Naive thymus-derived CD4-positive, alpha-beta T cell (primary cell): Measurements from ENCODE around the gene MBP. TPM values are rescaled to one million over a fixed set of nuclear protein-coding genes. Genes with fewer than 3 reads are reported as not detected.

Source experiments
- ATAC-seq: fragments of 150-1000 bp; cut with Tn5 transposase; 2 replicates; pipeline ENCODE4 v1.10.0; 2021; ENCODE audit warnings: mild to moderate bottlenecking, moderate library complexity
- CTCF ChIA-PET: fragments of 350-600 bp; sonication (Branson Sonifier 250); formaldehyde crosslinking; loops from one replicate; lab custom pipeline; 2021; ENCODE audit warnings: antibody characterized with exemption; lab: Charles Lee
- POLR2A ChIA-PET: fragments of 350-600 bp; sonication (Branson Sonifier 250); formaldehyde crosslinking; loops from one replicate; lab custom pipeline; 2021; ENCODE audit warnings: antibody characterized with exemption, inconsistent platforms; lab: Charles Lee
- DNase-seq, 9 donors: peaks; one replicate each; pipeline versions ENCODE4 v3.0.0 to v3.0.0-alpha.2; 2020 to 2022; ENCODE audit warnings: mixed read lengths in 1 of 9
- H3K27ac ChIP-seq: one replicate; pipeline ENCODE4 v1.7.0; 2013; ENCODE audit warnings: mild to moderate bottlenecking, low read depth, low read length, moderate library complexity
- H3K27me3 ChIP-seq, 2 donors: one replicate each; pipeline ENCODE4 v1.7.0; 2013; ENCODE audit warnings: low read length in 2 of 2, mild to moderate bottlenecking in 2 of 2, moderate library complexity in 2 of 2; ENCODE audit not compliant: control insufficient read depth in 2 of 2, insufficient read depth in 2 of 2
- H3K36me3 ChIP-seq, 3 experiments: 1 replicate in 2 of 3; 2 replicates in 1 of 3; pipeline ENCODE4 v1.7.0; 2013; ENCODE audit warnings: low read length in 3 of 3, mild to moderate bottlenecking in 3 of 3, moderate library complexity in 1 of 3; ENCODE audit not compliant: insufficient read depth in 3 of 3, control insufficient read depth in 2 of 3
- H3K4me1 ChIP-seq, 2 donors: one replicate each; pipeline ENCODE4 v1.7.0; 2013; ENCODE audit warnings: low read length in 2 of 2, mild to moderate bottlenecking in 2 of 2, moderate library complexity in 1 of 2; ENCODE audit not compliant: control insufficient read depth in 2 of 2, insufficient read depth in 2 of 2
- H3K4me3 ChIP-seq: 2 replicates; pipeline ENCODE4 v1.7.0; 2013; ENCODE audit warnings: mild to moderate bottlenecking, low read length
- H3K9me3 ChIP-seq, 3 experiments: 1 replicate in 2 of 3; 2 replicates in 1 of 3; pipeline ENCODE4 v1.7.0; 2013; ENCODE audit warnings: low read length in 3 of 3; ENCODE audit not compliant: control insufficient read depth in 2 of 3
- H3K27ac Mint-ChIP-seq, 9 donors: one replicate each; pipeline ENCODE4 v1.8.0; 2020 to 2022; ENCODE audit warnings: mixed read lengths in 9 of 9, mild to moderate bottlenecking in 8 of 9, moderate library complexity in 5 of 9, inconsistent platforms in 2 of 9
- H3K27me3 Mint-ChIP-seq, 5 donors: one replicate each; pipeline ENCODE4 v1.8.0; 2021 to 2022; ENCODE audit warnings: mixed read lengths in 5 of 5, mild to moderate bottlenecking in 1 of 5
- H3K36me3 Mint-ChIP-seq, 5 donors: one replicate each; pipeline ENCODE4 v1.8.0; 2020 to 2022; ENCODE audit warnings: mixed read lengths in 5 of 5, mild to moderate bottlenecking in 3 of 5, inconsistent platforms in 1 of 5
- H3K4me1 Mint-ChIP-seq, 7 donors: one replicate each; pipeline ENCODE4 v1.8.0; 2020 to 2022; ENCODE audit warnings: mixed read lengths in 7 of 7, mild to moderate bottlenecking in 3 of 7, inconsistent platforms in 1 of 7
- H3K4me3 Mint-ChIP-seq, 10 donors: one replicate each; pipeline ENCODE4 v1.8.0; 2020 to 2022; ENCODE audit warnings: mild to moderate bottlenecking in 10 of 10, mixed read lengths in 10 of 10, moderate library complexity in 6 of 10, inconsistent platforms in 2 of 10
- H3K9me3 Mint-ChIP-seq, 11 donors: one replicate each; pipeline ENCODE4 v1.8.0; 2020 to 2022; ENCODE audit warnings: mixed read lengths in 11 of 11, mild to moderate bottlenecking in 4 of 11, inconsistent platforms in 1 of 11, moderate library complexity in 1 of 11
- intact Hi-C, 2 donors: fragments of 100-400 bp; cut with micrococcal nuclease; formaldehyde crosslinking; loops; one replicate each; pipeline ENCODE4 v1.15.1; 2023
- polyA plus RNA-seq, 2 donors: library from polyadenylated mRNA; unstranded; fragments of 300-500 nt; fragmentation: Illumina TruSeq; gene quantifications; one replicate each; pipeline ENCODE4 v1.2.3, GENCODE V29; 2021
- total RNA-seq, 6 experiments: library from RNA in 5 of 6; stranded (reverse) in 5 of 6; gene quantifications; 1 replicate in 5 of 6; 2 replicates in 1 of 6; pipeline ENCODE4 v1.2.3 and lab custom pipeline; 2021 to 2026

MBP gene
- total and polyA plus RNA-seq, 7 experiments from 2014 or later: 88.3 to 152 (median 107) TPM

DNA sequence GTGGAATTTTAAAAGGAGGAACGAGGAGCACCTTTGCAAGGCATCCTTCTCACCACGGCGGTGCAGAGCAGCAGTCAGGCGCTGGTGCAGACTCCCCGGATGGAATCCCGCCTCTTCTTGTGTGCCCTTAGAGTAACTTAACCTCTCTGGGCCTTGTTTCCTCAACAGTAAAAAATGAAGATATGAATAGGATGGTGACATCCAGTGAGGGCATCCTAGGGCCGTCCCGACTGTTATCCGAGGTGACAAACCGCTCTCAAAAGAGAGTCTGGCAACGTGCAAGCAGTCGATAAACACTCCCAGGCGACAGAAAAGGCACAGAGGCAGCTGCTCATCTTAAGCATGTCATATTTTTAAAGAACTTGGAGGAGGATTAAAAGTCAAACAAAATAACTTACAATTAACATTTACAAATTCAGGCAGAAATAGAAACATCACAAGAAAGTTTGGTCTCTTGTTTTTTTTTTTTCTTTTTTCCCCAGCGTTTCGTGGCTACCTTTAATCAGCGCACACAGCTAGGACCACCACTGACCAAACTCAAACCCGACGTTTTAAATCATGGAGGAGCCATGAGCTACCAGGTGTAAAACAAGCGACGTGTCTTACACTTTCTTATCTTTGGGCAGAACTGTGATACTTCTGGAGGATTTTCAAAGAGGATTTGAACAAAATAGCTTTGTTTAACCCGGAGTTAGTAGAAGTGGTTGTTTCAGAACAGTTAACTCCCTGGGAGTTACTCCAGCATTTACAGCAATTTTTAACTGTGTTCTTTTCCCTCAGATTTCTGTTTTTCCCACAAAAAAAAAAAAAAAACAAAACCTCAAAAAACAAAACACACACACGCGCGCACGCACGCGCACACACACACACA, 2.1 kb downstream of the MBP start:
- Mint-ChIP-seq H3K4me3 (peak overlapping the region; percentile 94 to 100 (median 97)), H3K27ac (peak overlapping the region; percentile 89 to 97 (median 96)), H3K4me1 (peaks cover 61 to 81% (median 74%) of the 10 kb centered on the region in 7 donors), H3K27me3 (no peaks in the 10 kb centered on the region), H3K9me3 (peaks cover 0 to 2% (median 0%) of the 10 kb centered on the region in 11 donors), H3K36me3 (peaks cover 0 to 41% (median 10%) of the 10 kb centered on the region in 5 donors)
- Histone ChIP-seq H3K9me3 (no peaks in the 10 kb centered on the region), H3K36me3 (peaks cover 0 to 7% (median 0%) of the 10 kb centered on the region in 3 experiments), H3K27ac (peak overlapping the region; percentile 87), H3K4me3 (peak overlapping the region; percentile 66), H3K27me3 (no peaks in the 10 kb centered on the region), H3K4me1 (peaks cover 54 to 65% of the 10 kb centered on the region in 2 donors)
- ATAC-seq: no peak
- CTCF ChIA-PET: interaction anchor here (0.7 to 1.5 kb wide), 6 partner anchors 9 to 82 kb away, joined by 3 to 5 read pairs (median 4); no protein-coding TSS in a partner anchor
- POLR2A ChIA-PET: interaction anchor here (0.6 to 5.7 kb wide), 14 partner anchors 7 to 308 kb away, joined by 3 to 83 read pairs (median 6); partner anchors contain the start of gene ZNF236
- peak in 1 of 9 donors; percentile 19 for DNase-seq
- intact Hi-C loops: loop anchor here in 1 of 2 donors (1.0 to 5.0 kb wide), 2 partner anchors 33 to 75 kb away; no protein-coding TSS in a partner anchor

GRCh38 chr18:77129150-77129551, 3.4 kb downstream of the MBP start:
- Histone ChIP-seq H3K36me3 (peaks cover 0 to 7% (median 0%) of the 10 kb centered on the region in 3 experiments), H3K27me3 (no peaks in the 10 kb centered on the region), H3K27ac (no peak overlapping the region), H3K4me1 (peaks cover 67 to 72% of the 10 kb centered on the region in 2 donors), H3K9me3 (no peaks in the 10 kb centered on the region), H3K4me3 (no peak overlapping the region)
- intact Hi-C loops: no loop called here
- Mint-ChIP-seq H3K9me3 (peaks cover 0 to 2% (median 0%) of the 10 kb centered on the region in 11 donors), H3K4me3 (peak overlapping the region; percentile 65 to 100 (median 97)), H3K4me1 (peaks cover 65 to 83% (median 78%) of the 10 kb centered on the region in 7 donors), H3K36me3 (peaks cover 0 to 39% (median 10%) of the 10 kb centered on the region in 5 donors), H3K27ac (peak overlapping the region; percentile 41 to 97 (median 79)), H3K27me3 (no peaks in the 10 kb centered on the region)
- CTCF ChIA-PET: interaction anchor here (1.0 kb wide), 2 partner anchors 8 to 83 kb away, joined by 3 read pairs; no protein-coding TSS in a partner anchor
- DNase-seq: peak in 1 of 9 donors; percentile 13
- POLR2A ChIA-PET: interaction anchor here (1.3 to 5.7 kb wide), 6 partner anchors 8 to 66 kb away, joined by 3 to 83 read pairs (median 20); no protein-coding TSS in a partner anchor
- ATAC-seq: no peak

DNA sequence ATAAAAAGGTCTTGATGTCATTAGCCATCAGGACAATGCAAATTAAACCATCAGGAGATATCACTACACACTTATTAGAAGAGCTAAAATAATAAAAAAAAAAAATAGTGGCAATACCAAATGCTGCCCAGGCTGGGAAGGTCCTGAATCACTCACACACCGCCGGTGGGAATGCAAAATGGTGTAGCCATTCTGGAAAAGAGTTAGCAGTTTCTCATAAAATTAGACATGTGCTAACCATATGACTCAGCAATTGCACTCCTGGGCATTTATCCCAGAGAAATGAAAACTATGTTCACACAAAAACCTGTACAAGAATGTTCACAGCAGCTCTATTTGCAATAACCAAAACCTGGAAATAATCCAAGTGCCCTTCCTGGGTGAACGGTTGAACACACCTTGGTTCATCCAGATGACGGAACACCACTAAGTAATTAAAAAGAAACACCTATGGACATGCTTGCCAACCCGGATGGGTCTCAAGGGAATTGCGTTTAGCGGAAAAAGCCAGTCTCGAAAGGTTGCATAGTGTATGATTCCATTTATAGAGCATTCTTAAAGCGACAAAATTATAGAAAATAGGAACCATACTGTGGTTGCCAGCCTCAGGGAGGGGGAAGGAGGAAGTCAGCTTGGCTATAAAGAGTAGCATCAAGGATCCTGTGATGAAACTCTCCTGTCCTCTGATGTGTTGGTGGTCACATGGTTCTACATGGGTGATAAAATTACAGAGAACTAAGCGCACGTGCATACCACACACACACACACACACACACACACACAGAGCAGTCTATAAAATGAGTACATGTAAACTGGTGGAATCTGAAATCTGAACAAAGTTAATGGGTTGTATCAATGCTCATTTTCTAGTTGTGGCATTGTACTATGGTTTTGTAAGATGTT, 4.6 kb downstream of the MBP start:
- H3K4me1 ChIP-seq: peaks cover 72% of the 10 kb centered on the region in 2 donors
- ChIA-PET CTCF (no interaction called here), POLR2A (interaction anchor here (0.7 to 2.0 kb wide), 6 partner anchors 13 to 113 kb away, joined by 3 to 7 read pairs (median 3); no protein-coding TSS in a partner anchor)
- peak overlapping the region; percentile 57 to 92 (median 81) for H3K27ac Mint-ChIP-seq
- H3K9me3 ChIP-seq: no peaks in the 10 kb centered on the region
- H3K36me3 Mint-ChIP-seq: peaks cover 0 to 45% (median 10%) of the 10 kb centered on the region in 5 donors
- peak; percentile 71 for ATAC-seq
- H3K27me3 Mint-ChIP-seq: no peaks in the 10 kb centered on the region
- no peak overlapping the region for H3K27ac ChIP-seq
- peaks cover 0 to 2% (median 0%) of the 10 kb centered on the region in 11 donors for H3K9me3 Mint-ChIP-seq
- peak in 7 of 9 donors; percentile 21 to 64 (median 58) for DNase-seq
- peaks cover 66 to 84% (median 80%) of the 10 kb centered on the region in 7 donors for H3K4me1 Mint-ChIP-seq
- H3K36me3 ChIP-seq: peaks cover 0 to 7% (median 0%) of the 10 kb centered on the region in 3 experiments
- H3K27me3 ChIP-seq: no peaks in the 10 kb centered on the region
- intact Hi-C loops: loop anchor here (1.0 kb wide), 3 partner anchors 20 to 65 kb away; no protein-coding TSS in a partner anchor
- peak overlapping the region; percentile 46 to 97 (median 76) for H3K4me3 Mint-ChIP-seq
- peak overlapping the region; percentile 14 for H3K4me3 ChIP-seq

DNA sequence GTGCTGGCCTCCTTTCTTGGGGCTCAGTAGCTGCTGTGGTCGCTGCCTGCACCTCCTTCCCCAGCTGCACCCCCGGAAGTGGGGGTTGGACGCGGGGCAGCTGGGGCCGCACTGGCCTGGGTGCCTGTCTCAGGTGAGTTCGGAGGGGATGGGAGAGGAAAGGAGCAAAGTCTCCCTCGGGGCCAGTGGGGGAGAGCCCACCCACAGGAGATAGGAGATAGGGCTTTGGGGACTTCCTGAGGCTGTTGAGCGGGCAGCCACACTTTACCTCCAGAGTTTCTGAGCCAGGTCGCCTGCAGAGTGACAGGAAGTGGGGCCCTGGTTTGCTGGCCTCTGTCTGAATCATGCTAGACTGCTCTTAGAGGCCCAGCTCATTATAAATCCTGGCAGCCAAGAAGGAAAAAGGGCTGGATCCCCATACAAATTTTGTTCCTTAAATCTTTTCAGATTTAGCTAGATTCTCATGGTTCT, 8.1 kb downstream of the MBP start:
- Histone ChIP-seq H3K36me3 (peaks cover 0 to 7% (median 0%) of the 10 kb centered on the region in 3 experiments), H3K4me3 (peak overlapping the region; percentile 31), H3K4me1 (peaks cover 77 to 81% of the 10 kb centered on the region in 2 donors), H3K27ac (peak overlapping the region; percentile 62), H3K9me3 (no peaks in the 10 kb centered on the region), H3K27me3 (no peaks in the 10 kb centered on the region)
- Mint-ChIP-seq H3K27ac (peak overlapping the region; percentile 21 to 92 (median 81)), H3K36me3 (peaks cover 0 to 41% (median 12%) of the 10 kb centered on the region in 5 donors), H3K4me3 (peak overlapping the region; percentile 65 to 97 (median 77)), H3K9me3 (peaks cover 0 to 2% (median 0%) of the 10 kb centered on the region in 11 donors), H3K4me1 (peaks cover 70 to 100% (median 98%) of the 10 kb centered on the region in 7 donors), H3K27me3 (no peaks in the 10 kb centered on the region)
- ATAC-seq (peak; percentile 46), DNase-seq (peak in 2 of 9 donors; percentile 33 to 56)
- intact Hi-C loops: loop anchor here (1.0 to 2.0 kb wide), 7 partner anchors 8 to 70 kb away; partner anchors contain the start of gene MBP (in 1 of the 2)
- CTCF ChIA-PET: interaction anchor here (0.6 to 3.1 kb wide), 4 partner anchors 17 to 323 kb away, joined by 3 to 16 read pairs (median 4); no protein-coding TSS in a partner anchor
- POLR2A ChIA-PET: interaction anchor here (0.6 to 4.3 kb wide), 9 partner anchors 7 to 205 kb away, joined by 3 to 48 read pairs (median 8); partner anchors contain the start of gene MBP

DNA sequence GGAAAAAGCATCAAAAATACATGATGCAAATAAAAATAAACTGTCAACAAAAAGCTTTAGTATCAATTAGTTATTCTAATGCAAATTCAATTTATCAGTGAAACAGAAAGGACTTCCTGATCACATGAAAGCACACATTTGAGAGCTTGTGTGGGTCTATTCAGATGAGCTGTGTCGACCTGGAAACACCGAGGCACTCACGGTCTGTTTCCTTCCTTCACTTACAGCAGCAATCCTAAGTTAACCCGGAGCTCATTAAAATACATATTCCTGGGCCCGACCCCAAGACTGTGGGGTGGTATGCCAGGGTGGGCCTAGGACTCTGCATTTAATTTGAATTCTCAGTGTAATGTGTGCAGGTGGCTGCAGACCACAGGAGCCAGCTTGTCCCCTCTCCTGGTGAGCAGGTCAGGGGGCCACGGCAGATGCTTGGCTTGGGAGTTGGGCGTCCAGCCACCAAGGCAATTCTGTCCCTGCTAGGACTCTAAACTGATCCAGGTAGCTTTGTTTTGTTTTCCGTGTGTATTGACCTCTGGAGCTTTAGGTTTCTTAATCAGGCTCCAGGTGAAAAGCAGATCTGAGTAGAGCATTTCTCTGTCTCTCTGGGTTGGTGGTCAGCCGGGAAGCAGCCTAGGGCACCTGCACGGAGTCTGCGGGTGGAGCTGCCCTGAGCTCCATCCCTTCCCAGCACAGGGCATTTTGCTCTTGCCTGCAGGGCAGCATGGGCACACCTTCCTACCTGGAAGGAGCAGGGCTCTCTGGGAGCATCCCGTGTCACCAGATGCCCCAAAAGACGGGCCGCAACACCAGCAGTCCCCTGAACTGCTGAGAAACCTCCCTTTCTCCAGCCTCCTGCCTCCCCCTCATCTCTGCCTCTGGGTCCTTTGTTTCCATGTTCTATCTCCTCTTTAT, 9.0 kb downstream of the MBP start:
- H3K9me3 Mint-ChIP-seq: peaks cover 0 to 2% (median 0%) of the 10 kb centered on the region in 11 donors
- DNase-seq (peak in 1 of 9 donors; percentile 5), ATAC-seq (no peak)
- no peaks in the 10 kb centered on the region for H3K27me3 Mint-ChIP-seq
- peaks cover 75 to 81% of the 10 kb centered on the region in 2 donors for H3K4me1 ChIP-seq
- POLR2A ChIA-PET: interaction anchor here (0.5 to 4.3 kb wide), 10 partner anchors 8 to 62 kb away, joined by 3 to 48 read pairs (median 6); partner anchors contain the start of gene MBP
- peaks cover 0 to 37% (median 10%) of the 10 kb centered on the region in 5 donors for H3K36me3 Mint-ChIP-seq
- H3K27ac ChIP-seq: peak overlapping the region; percentile 62
- H3K4me3 ChIP-seq: peak overlapping the region; percentile 31
- H3K9me3 ChIP-seq: no peaks in the 10 kb centered on the region
- H3K36me3 ChIP-seq: peaks cover 0 to 13% (median 0%) of the 10 kb centered on the region in 3 experiments
- H3K4me1 Mint-ChIP-seq: peaks cover 73 to 100% (median 98%) of the 10 kb centered on the region in 7 donors
- H3K27ac Mint-ChIP-seq: peak overlapping the region; percentile 21 to 92 (median 84)
- H3K27me3 ChIP-seq: no peaks in the 10 kb centered on the region
- intact Hi-C loops: loop anchor here (1.0 to 2.0 kb wide), 7 partner anchors 8 to 69 kb away; partner anchors contain the start of gene MBP (in 1 of the 2)
- H3K4me3 Mint-ChIP-seq: peak overlapping the region; percentile 65 to 97 (median 78)
- CTCF ChIA-PET: interaction anchor here (0.6 to 3.1 kb wide), 9 partner anchors 9 to 322 kb away, joined by 3 to 16 read pairs (median 4); partner anchors contain the start of gene MBP
